CD8-positive, alpha-beta memory T cell (primary cell): ENCODE data around the gene KCNK4. TPM values are rescaled to one million over a fixed set of nuclear protein-coding genes. Genes with fewer than 3 reads are reported as not detected.
A peak's percentile ranks its signal among the peaks of the same experiment; 100 is the strongest.
"Not testable (repeated sequence)": the region's sequence is repeated elsewhere in the genome, so short reads cannot be mapped to it uniquely, and the experiment has no call there.

Source experiments
- CTCF ChIA-PET: fragments of 350-600 bp; sonication (Branson Sonifier 250); formaldehyde crosslinking; loops from one replicate; lab custom pipeline; 2021; ENCODE audit warnings: antibody characterized with exemption; lab: Charles Lee
- POLR2A ChIA-PET: fragments of 350-600 bp; sonication (Branson Sonifier 250); formaldehyde crosslinking; loops from one replicate; lab custom pipeline; 2021; ENCODE audit warnings: antibody characterized with exemption; lab: Charles Lee
- DNase-seq, 5 donors: peaks; one replicate each; pipeline versions ENCODE4 v3.0.0 to v3.0.0-alpha.2; 2020 to 2022; ENCODE audit warnings: mixed read lengths in 1 of 5
- H3K27ac ChIP-seq: one replicate; pipeline ENCODE4 v1.7.0; 2013; ENCODE audit warnings: low read depth, mild to moderate bottlenecking, low read length, moderate library complexity
- H3K27me3 ChIP-seq: 2 replicates; pipeline ENCODE4 v1.7.0; 2013; ENCODE audit warnings: low read length, mild to moderate bottlenecking; ENCODE audit not compliant: insufficient read depth, poor library complexity, severe bottlenecking
- H3K36me3 ChIP-seq: 2 replicates; pipeline ENCODE4 v1.7.0; 2013; ENCODE audit warnings: mild to moderate bottlenecking, low read length, moderate library complexity; ENCODE audit not compliant: insufficient read depth
- H3K4me1 ChIP-seq: 2 replicates; pipeline ENCODE4 v1.7.0; 2013; ENCODE audit warnings: mild to moderate bottlenecking, low read length, moderate library complexity; ENCODE audit not compliant: insufficient read depth
- H3K4me3 ChIP-seq: 2 replicates; pipeline ENCODE4 v1.7.0; 2013; ENCODE audit warnings: mild to moderate bottlenecking, low read length
- H3K9me3 ChIP-seq: 2 replicates; pipeline ENCODE4 v1.7.0; 2013; ENCODE audit warnings: mild to moderate bottlenecking, low read length
- H3K27ac Mint-ChIP-seq, 8 donors: one replicate each; pipeline ENCODE4 v1.8.0; 2020 to 2021; ENCODE audit warnings: mixed read lengths in 8 of 8, mild to moderate bottlenecking in 6 of 8, inconsistent platforms in 3 of 8, moderate library complexity in 3 of 8
- H3K27me3 Mint-ChIP-seq, 2 donors: one replicate each; pipeline ENCODE4 v1.8.0; 2020 to 2021; ENCODE audit warnings: mixed read lengths in 2 of 2, mild to moderate bottlenecking in 1 of 2, moderate library complexity in 1 of 2
- H3K36me3 Mint-ChIP-seq, 3 donors: one replicate each; pipeline ENCODE4 v1.8.0; 2020 to 2021; ENCODE audit warnings: mixed read lengths in 3 of 3, inconsistent platforms in 1 of 3, mild to moderate bottlenecking in 1 of 3
- H3K4me1 Mint-ChIP-seq, 3 donors: one replicate each; pipeline ENCODE4 v1.8.0; 2020 to 2021; ENCODE audit warnings: mixed read lengths in 3 of 3, inconsistent platforms in 1 of 3, mild to moderate bottlenecking in 1 of 3
- H3K4me3 Mint-ChIP-seq, 7 donors: one replicate each; pipeline ENCODE4 v1.8.0; 2020 to 2021; ENCODE audit warnings: mixed read lengths in 7 of 7, mild to moderate bottlenecking in 6 of 7, moderate library complexity in 4 of 7, inconsistent platforms in 2 of 7
- H3K9me3 Mint-ChIP-seq, 5 donors: one replicate each; pipeline ENCODE4 v1.8.0; 2020 to 2022; ENCODE audit warnings: mixed read lengths in 5 of 5, mild to moderate bottlenecking in 3 of 5, moderate library complexity in 2 of 5, inconsistent platforms in 1 of 5
- polyA plus RNA-seq: library from polyadenylated mRNA; unstranded; fragments of 300-500 nt; fragmentation: Illumina TruSeq; gene quantifications from one replicate; pipeline ENCODE4 v1.2.3, GENCODE V29; 2021
- total RNA-seq, 2 experiments: library from RNA; stranded (reverse); gene quantifications; one replicate each; pipeline ENCODE4 v1.2.3, GENCODE V29; 2021

Gene KCNK4
- total and polyA plus RNA-seq, 3 experiments from 2014 or later, result not detected

DNA sequence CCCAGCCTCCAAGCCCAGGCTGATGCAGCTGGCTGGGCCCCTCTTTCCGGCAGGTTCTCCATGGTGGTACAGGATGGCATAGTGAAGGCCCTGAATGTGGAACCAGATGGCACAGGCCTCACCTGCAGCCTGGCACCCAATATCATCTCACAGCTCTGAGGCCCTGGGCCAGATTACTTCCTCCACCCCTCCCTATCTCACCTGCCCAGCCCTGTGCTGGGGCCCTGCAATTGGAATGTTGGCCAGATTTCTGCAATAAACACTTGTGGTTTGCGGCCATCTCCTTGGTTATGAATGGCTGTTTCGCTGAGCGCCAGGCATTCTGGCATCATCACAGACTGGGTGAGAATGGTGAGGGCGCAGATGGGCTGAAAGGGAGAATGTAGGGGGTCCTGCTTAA, 30.4 kb downstream of the KCNK4 start:
- H3K4me3 ChIP-seq, result no peak overlapping the region
- Mint-ChIP-seq H3K27ac (peak overlapping the region in 2 of 8 donors; percentile 40 to 50), H3K4me1 (peaks cover 24 to 37% (median 24%) of the 10 kb centered on the region in 3 donors), H3K4me3 (peak overlapping the region in 1 of 7 donors; percentile 78), H3K36me3 (peaks cover 4 to 44% (median 4%) of the 10 kb centered on the region in 3 donors), H3K27me3 (peaks cover 0 to 7% of the 10 kb centered on the region in 2 donors), H3K9me3 (no peaks in the 10 kb centered on the region)
- DNase-seq, result no peak
- no peaks in the 10 kb centered on the region for H3K9me3 ChIP-seq
- H3K36me3 ChIP-seq, result no peaks in the 10 kb centered on the region
- peaks cover 10% of the 10 kb centered on the region for H3K4me1 ChIP-seq
- no peak overlapping the region for H3K27ac ChIP-seq
- ChIA-PET POLR2A (no interaction called here), CTCF (interaction anchor here (2.5 kb wide), 1 partner anchor 10 kb away, joined by 10 read pairs; no protein-coding TSS in a partner anchor)
- no peaks in the 10 kb centered on the region for H3K27me3 ChIP-seq

- DNase-seq, result no peak
- Mint-ChIP-seq H3K4me1 (peaks cover 10 to 26% (median 13%) of the 10 kb centered on the region in 3 donors), H3K9me3 (no peaks in the 10 kb centered on the region), H3K36me3 (peaks cover 4 to 31% (median 4%) of the 10 kb centered on the region in 3 donors), H3K27ac (peak overlapping the region in 1 of 8 donors; percentile 88), H3K27me3 (peaks cover 0 to under 1% of the 10 kb centered on the region in 2 donors), H3K4me3 (no peak overlapping the region)
- H3K36me3 ChIP-seq, result no peaks in the 10 kb centered on the region
- ChIA-PET CTCF (interaction anchor here (2.5 kb wide), 1 partner anchor 9 kb away, joined by 10 read pairs; no protein-coding TSS in a partner anchor), POLR2A (interaction anchor here (0.5 kb wide), 1 partner anchor 135 kb away, joined by 3 read pairs; no protein-coding TSS in a partner anchor)
- H3K27me3 ChIP-seq, result no peaks in the 10 kb centered on the region
- peaks cover 6% of the 10 kb centered on the region for H3K4me1 ChIP-seq
- H3K27ac ChIP-seq, result no peak overlapping the region
- no peak overlapping the region for H3K4me3 ChIP-seq
- H3K9me3 ChIP-seq, result no peaks in the 10 kb centered on the region
Observed at GRCh38 chr11:64322925-64323260, 31.8 kb downstream of the KCNK4 start.

- no peak for DNase-seq
- Mint-ChIP-seq H3K4me1 (peaks cover 7 to 21% (median 8%) of the 10 kb centered on the region in 3 donors), H3K4me3 (peak overlapping the region in 1 of 7 donors; percentile 64), H3K9me3 (no peaks in the 10 kb centered on the region), H3K36me3 (peaks cover 4 to 26% (median 4%) of the 10 kb centered on the region in 3 donors), H3K27me3 (no peaks in the 10 kb centered on the region), H3K27ac (peak overlapping the region in 2 of 8 donors; percentile 73 to 81)
- Histone ChIP-seq H3K36me3 (no peaks in the 10 kb centered on the region), H3K4me3 (no peak overlapping the region), H3K9me3 (no peaks in the 10 kb centered on the region), H3K27me3 (no peaks in the 10 kb centered on the region), H3K4me1 (peaks cover 6% of the 10 kb centered on the region), H3K27ac (no peak overlapping the region)
- CTCF ChIA-PET, result interaction anchor here (2.5 kb wide), 1 partner anchor 8 kb away, joined by 10 read pairs; no protein-coding TSS in a partner anchor
- POLR2A ChIA-PET, result interaction anchor here (0.5 kb wide), 1 partner anchor 135 kb away, joined by 3 read pairs; no protein-coding TSS in a partner anchor
Observed at GRCh38 chr11:64323373-64323772, 32.3 kb downstream of the KCNK4 start.

- not testable (repeated sequence) for H3K4me1 ChIP-seq, H3K9me3 Mint-ChIP-seq, H3K36me3 ChIP-seq, H3K27me3 Mint-ChIP-seq, H3K4me3 ChIP-seq, DNase-seq, H3K27ac ChIP-seq, H3K9me3 ChIP-seq, H3K27me3 ChIP-seq
- H3K27ac Mint-ChIP-seq, result peak overlapping the region in 2 of 8 donors; percentile 38 to 73
- POLR2A ChIA-PET, result interaction anchor here (0.6 kb wide), 1 partner anchor 17 kb away, joined by 4 read pairs; no protein-coding TSS in a partner anchor
- H3K4me1 Mint-ChIP-seq, result peaks cover 4 to 17% (median 5%) of the 10 kb centered on the region in 3 donors
- H3K4me3 Mint-ChIP-seq, result peak overlapping the region in 1 of 7 donors; percentile 64
- peaks cover 4 to 26% (median 4%) of the 10 kb centered on the region in 3 donors for H3K36me3 Mint-ChIP-seq
- CTCF ChIA-PET, result interaction anchor here (2.5 kb wide), 1 partner anchor 8 kb away, joined by 10 read pairs; no protein-coding TSS in a partner anchor
Observed at GRCh38 chr11:64323984-64324383, 32.9 kb downstream of the KCNK4 start.

GRCh38 chr11:64324692-64325469, 33.8 kb downstream of the KCNK4 start:
- H3K27ac ChIP-seq, result no peak overlapping the region
- DNase-seq, result no peak
- H3K4me3 Mint-ChIP-seq, result no peak overlapping the region
- no peaks in the 10 kb centered on the region for H3K9me3 Mint-ChIP-seq
- H3K27me3 ChIP-seq, result no peaks in the 10 kb centered on the region
- H3K9me3 ChIP-seq, result no peaks in the 10 kb centered on the region
- ChIA-PET CTCF (no interaction called here), POLR2A (interaction anchor here (0.6 kb wide), 1 partner anchor 17 kb away, joined by 4 read pairs; no protein-coding TSS in a partner anchor)
- peaks cover 0 to 9% (median 0%) of the 10 kb centered on the region in 3 donors for H3K4me1 Mint-ChIP-seq
- no peaks in the 10 kb centered on the region for H3K36me3 ChIP-seq
- peaks cover 4 to 23% (median 4%) of the 10 kb centered on the region in 3 donors for H3K36me3 Mint-ChIP-seq
- H3K4me3 ChIP-seq, result no peak overlapping the region
- H3K27me3 Mint-ChIP-seq, result no peaks in the 10 kb centered on the region
- H3K4me1 ChIP-seq, result no peaks in the 10 kb centered on the region
- H3K27ac Mint-ChIP-seq, result no peak overlapping the region

DNA sequence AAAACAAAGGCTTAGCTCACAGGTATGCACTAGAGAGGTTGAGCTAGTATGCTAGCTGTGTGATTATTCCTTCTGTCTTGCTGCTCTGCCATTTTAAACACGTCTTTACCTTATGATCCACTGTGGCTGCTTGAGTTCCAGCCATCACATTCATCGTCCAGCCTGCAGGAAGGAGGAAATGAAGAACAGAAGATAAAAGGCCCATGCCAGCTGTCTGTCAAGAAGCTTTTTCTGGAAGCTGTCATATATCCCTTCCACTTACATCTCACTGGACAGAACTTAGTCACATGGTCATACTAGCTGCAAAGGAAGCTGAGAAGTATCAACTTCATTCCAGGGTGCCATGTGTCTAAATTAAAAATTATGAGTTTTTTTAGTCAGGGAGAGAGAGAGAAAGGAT, 36.3 kb downstream of the KCNK4 start:
- Histone ChIP-seq H3K9me3 (no peaks in the 10 kb centered on the region), H3K36me3 (no peaks in the 10 kb centered on the region), H3K4me3 (no peak overlapping the region), H3K4me1 (peaks cover 12% of the 10 kb centered on the region), H3K27me3 (no peaks in the 10 kb centered on the region), H3K27ac (no peak overlapping the region)
- no peaks in the 10 kb centered on the region for H3K27me3 Mint-ChIP-seq
- POLR2A ChIA-PET, result interaction anchor here (1.0 kb wide), 1 partner anchor 10 kb away, joined by 3 read pairs; the partner anchor contains the start of genes PRDX5 and TRMT112
- H3K9me3 Mint-ChIP-seq, result no peaks in the 10 kb centered on the region
- H3K4me1 Mint-ChIP-seq, result peaks cover 7 to 10% (median 9%) of the 10 kb centered on the region in 3 donors
- DNase-seq, result no peak
- CTCF ChIA-PET, result interaction anchor here (1.0 to 1.1 kb wide), 2 partner anchors 9 to 12 kb away, joined by 3 to 5 read pairs; partner anchors contain the start of genes CCDC88B and PRDX5
- no peak overlapping the region for H3K4me3 Mint-ChIP-seq
- H3K27ac Mint-ChIP-seq, result peak overlapping the region in 2 of 8 donors; percentile 31 to 36
- peaks cover 0 to 3% (median 0%) of the 10 kb centered on the region in 3 donors for H3K36me3 Mint-ChIP-seq

DNA sequence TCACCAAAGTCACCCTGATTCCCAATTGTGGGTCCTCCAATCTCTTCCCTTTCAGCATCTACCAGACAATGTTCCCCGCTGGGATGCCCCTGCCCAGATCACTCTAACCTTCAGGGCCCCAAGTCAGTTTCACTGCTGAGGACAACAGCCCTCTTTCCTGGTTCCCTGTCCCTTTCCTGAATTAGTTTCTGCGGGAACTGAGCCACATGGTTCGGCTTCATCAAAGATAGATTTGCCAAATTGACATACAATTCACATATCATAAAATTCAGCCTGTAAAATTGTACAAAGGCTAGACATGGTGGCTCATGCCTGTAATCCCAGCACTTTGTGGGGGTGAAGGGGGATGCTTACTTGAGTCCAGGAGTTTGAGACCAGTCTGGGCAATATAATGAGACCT, 36.9 kb downstream of the KCNK4 start:
- Mint-ChIP-seq H3K27me3 (no peaks in the 10 kb centered on the region), H3K36me3 (peaks cover 0 to 3% (median 0%) of the 10 kb centered on the region in 3 donors), H3K4me3 (no peak overlapping the region), H3K4me1 (peaks cover 7 to 10% (median 9%) of the 10 kb centered on the region in 3 donors), H3K27ac (no peak overlapping the region), H3K9me3 (no peaks in the 10 kb centered on the region)
- POLR2A ChIA-PET, result no interaction called here
- Histone ChIP-seq H3K27ac (no peak overlapping the region), H3K9me3 (no peaks in the 10 kb centered on the region), H3K27me3 (no peaks in the 10 kb centered on the region), H3K4me1 (peaks cover 12% of the 10 kb centered on the region), H3K36me3 (no peaks in the 10 kb centered on the region), H3K4me3 (no peak overlapping the region)
- CTCF ChIA-PET, result interaction anchor here (1.1 kb wide), 1 partner anchor 10 kb away, joined by 5 read pairs; the partner anchor contains the start of gene PRDX5
- no peak for DNase-seq
